HEK293T (cell line): Measurements from ENCODE around the gene HERC2.

Experiments
- ARNT ChIP-seq: fragments of 450-650 bp; IDR thresholded peaks from 2 replicates; pipeline ENCODE4 v1.6.1; 2017; ENCODE audit warnings: mild to moderate bottlenecking
- BHLHE40 ChIP-seq: fragments of 450-650 bp; IDR thresholded peaks from 2 replicates; pipeline ENCODE4 v1.6.1; 2016; ENCODE audit warnings: mild to moderate bottlenecking, moderate library complexity, borderline replicate concordance
- CTBP1 ChIP-seq: fragments of 450-650 bp; IDR thresholded peaks from 2 replicates; pipeline ENCODE4 v1.6.1; 2016; ENCODE audit warnings: borderline replicate concordance
- ELF4 ChIP-seq: fragments of 450-650 bp; IDR thresholded peaks from 2 replicates; pipeline ENCODE4 v1.6.1; 2017; ENCODE audit warnings: antibody characterized with exemption
- FOXK2 ChIP-seq: fragments of 450-650 bp; IDR thresholded peaks from 2 replicates; pipeline ENCODE4 v1.6.1; 2016; ENCODE audit warnings: mild to moderate bottlenecking
- FOXM1 ChIP-seq: fragments of 450-650 bp; IDR thresholded peaks from 2 replicates; pipeline ENCODE4 v1.6.1; 2017; ENCODE audit warnings: mild to moderate bottlenecking, borderline replicate concordance
- HDGF ChIP-seq: fragments of 450-650 bp; IDR thresholded peaks from 2 replicates; pipeline ENCODE4 v1.6.1; 2017; ENCODE audit warnings: antibody characterized with exemption, borderline replicate concordance
- LEF1 ChIP-seq: fragments of 450-650 bp; IDR thresholded peaks from 2 replicates; pipeline ENCODE4 v1.6.1; 2017; ENCODE audit warnings: mild to moderate bottlenecking, borderline replicate concordance
- NFRKB ChIP-seq: fragments of 450-650 bp; IDR thresholded peaks from 2 replicates; pipeline ENCODE4 v1.6.1; 2016; ENCODE audit warnings: mild to moderate bottlenecking, moderate library complexity
- SP1 ChIP-seq: fragments of 450-650 bp; IDR thresholded peaks from 2 replicates; pipeline ENCODE4 v1.6.1; 2017
- SUZ12 ChIP-seq: fragments of 450-650 bp; IDR thresholded peaks from 2 replicates; pipeline ENCODE4 v1.6.1; 2016; ENCODE audit warnings: mild to moderate bottlenecking
- TARDBP ChIP-seq: fragments of 450-650 bp; IDR thresholded peaks from 2 replicates; pipeline ENCODE4 v1.6.1; 2016
- ZNF384 ChIP-seq: fragments of 450-650 bp; IDR thresholded peaks from 2 replicates; pipeline ENCODE4 v1.6.1; 2016

DNA sequence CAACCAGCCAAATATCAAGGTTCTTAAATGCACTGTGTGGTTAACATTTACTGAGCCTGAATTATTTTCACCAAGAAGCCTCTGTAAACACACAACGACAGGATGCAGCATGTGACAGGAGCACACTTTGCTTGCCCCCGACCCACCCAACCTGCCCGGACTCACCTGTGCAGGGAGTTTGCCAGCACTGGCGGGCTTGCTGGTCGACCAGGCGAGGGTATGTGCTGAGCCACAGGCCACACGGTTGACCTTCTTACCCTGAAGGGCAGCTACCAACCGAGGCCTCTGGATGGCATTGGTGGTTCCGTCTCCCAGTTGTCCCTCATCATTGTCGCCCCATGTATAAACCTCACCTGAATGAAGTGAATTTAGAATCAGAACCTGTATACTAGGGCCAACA is 197.1 kb downstream of the HERC2 start:
- TF ChIP-seq ARNT = no peak
- TF ChIP-seq SP1 = no peak
- TF ChIP-seq SUZ12 = no peak
- no peak for TF ChIP-seq BHLHE40
- no peak for TF ChIP-seq TARDBP
- no peak for TF ChIP-seq FOXM1
- TF ChIP-seq ELF4 = no peak
- TF ChIP-seq FOXK2 = no peak
- no peak for TF ChIP-seq LEF1
- no peak for TF ChIP-seq NFRKB
- TF ChIP-seq HDGF = no peak
- no peak for TF ChIP-seq ZNF384
- TF ChIP-seq CTBP1 = no peak
